H9 (cell line): ENCODE measurements around the gene FLNC. TPM values are rescaled to one million over a fixed set of nuclear protein-coding genes. Genes with fewer than 3 reads are reported as not detected.

Experiments used
- DNase-seq: peaks from one replicate; pipeline ENCODE4 v3.0.0-alpha.2; 2017
- H2AFZ ChIP-seq: one replicate; pipeline ENCODE4 v1.6.1; 2013; ENCODE audit warnings: mild to moderate bottlenecking, low read length, control low read depth, moderate library complexity
- H2AK5ac ChIP-seq: 2 replicates; pipeline ENCODE4 v1.6.1; 2013; ENCODE audit warnings: low read length, control low read depth, mixed read lengths; ENCODE audit not compliant: insufficient read length
- H2BK120ac ChIP-seq: one replicate; pipeline ENCODE4 v1.6.1; 2013; ENCODE audit warnings: low read depth, mild to moderate bottlenecking, low read length, control low read depth, inconsistent platforms; ENCODE audit not compliant: poor library complexity, severe bottlenecking
- H2BK12ac ChIP-seq: 2 replicates; pipeline ENCODE4 v1.6.1; 2013; ENCODE audit warnings: low read length, control low read depth, mixed read lengths, low read depth; ENCODE audit not compliant: insufficient read length
- H2BK15ac ChIP-seq: 2 replicates; pipeline ENCODE4 v1.6.1; 2013; ENCODE audit warnings: low read depth, low read length, control low read depth
- H2BK20ac ChIP-seq: one replicate; pipeline ENCODE4 v1.6.1; 2013; ENCODE audit warnings: low read depth, mild to moderate bottlenecking, low read length, control low read depth, inconsistent platforms; ENCODE audit not compliant: poor library complexity, severe bottlenecking
- H2BK5ac ChIP-seq: 2 replicates; pipeline ENCODE4 v1.6.1; 2013; ENCODE audit warnings: low read length, control low read depth, mixed read lengths; ENCODE audit not compliant: insufficient read length
- H3K14ac ChIP-seq: 2 replicates; pipeline ENCODE4 v1.6.1; 2013; ENCODE audit warnings: low read length, control low read depth; ENCODE audit not compliant: insufficient read depth
- H3K18ac ChIP-seq: 2 replicates; pipeline ENCODE4 v1.6.1; 2013; ENCODE audit warnings: low read depth, mild to moderate bottlenecking, mixed read lengths, low read length, control low read depth; ENCODE audit not compliant: insufficient read length
- H3K23ac ChIP-seq: 2 replicates; pipeline ENCODE4 v1.6.1; 2013; ENCODE audit warnings: low read length, control low read depth, mixed read lengths, low read depth; ENCODE audit not compliant: insufficient read length
- H3K23me2 ChIP-seq: 2 replicates; pipeline ENCODE4 v1.6.1; 2013; ENCODE audit warnings: low read depth, mild to moderate bottlenecking, mixed read lengths, low read length, control low read depth; ENCODE audit not compliant: insufficient read length, poor library complexity, severe bottlenecking
- H3K27ac ChIP-seq: 2 replicates; pipeline ENCODE4 v1.5.1; 2013; ENCODE audit warnings: low read length, control low read depth, mixed read lengths, low read depth; ENCODE audit not compliant: insufficient read length
- H3K27me3 ChIP-seq: 2 replicates; pipeline ENCODE4 v1.6.1; 2013; ENCODE audit warnings: low read length, control low read depth, inconsistent platforms; ENCODE audit not compliant: insufficient read depth
- H3K4ac ChIP-seq: 2 replicates; pipeline ENCODE4 v1.6.1; 2013; ENCODE audit warnings: low read depth, mild to moderate bottlenecking, control low read depth, inconsistent platforms, low read length, moderate library complexity
- H3K4me1 ChIP-seq: 2 replicates; pipeline ENCODE4 v1.6.1; 2013; ENCODE audit warnings: low read length, control low read depth, inconsistent platforms; ENCODE audit not compliant: insufficient read depth
- H3K4me2 ChIP-seq: 2 replicates; pipeline ENCODE4 v1.6.1; 2013; ENCODE audit warnings: low read length, control low read depth, mixed read lengths; ENCODE audit not compliant: insufficient read length, insufficient read depth
- H3K56ac ChIP-seq: 2 replicates; pipeline ENCODE4 v1.6.1; 2013; ENCODE audit warnings: low read depth, mild to moderate bottlenecking, mixed read lengths, low read length, control low read depth; ENCODE audit not compliant: insufficient read length
- H3K79me1 ChIP-seq: 2 replicates; pipeline ENCODE4 v1.6.1; 2013; ENCODE audit warnings: low read depth, mild to moderate bottlenecking, moderate library complexity, low read length, control low read depth, inconsistent platforms; ENCODE audit not compliant: insufficient read depth, poor library complexity, severe bottlenecking
- H3K79me2 ChIP-seq: 2 replicates; pipeline ENCODE4 v1.6.1; 2013; ENCODE audit warnings: low read length, control low read depth, inconsistent platforms; ENCODE audit not compliant: insufficient read depth
- H3K9ac ChIP-seq: 2 replicates; pipeline ENCODE4 v1.6.1; 2013; ENCODE audit warnings: low read length, control low read depth, mixed read lengths; ENCODE audit not compliant: insufficient read length; ENCODE audit errors: extremely low read depth
- H3K9me3 ChIP-seq: one replicate; pipeline ENCODE4 v1.6.1; 2013; ENCODE audit warnings: low read depth, low read length, inconsistent platforms; ENCODE audit not compliant: control insufficient read depth
- H3T11ph ChIP-seq: one replicate; pipeline ENCODE4 v1.6.1; 2013; ENCODE audit warnings: mild to moderate bottlenecking, low read length, control low read depth, inconsistent platforms
- H4K20me1 ChIP-seq: one replicate; pipeline ENCODE4 v1.6.1; 2013; ENCODE audit not compliant: control insufficient read depth, insufficient read length, insufficient read depth
- H4K5ac ChIP-seq: 2 replicates; pipeline ENCODE4 v1.6.1; 2013; ENCODE audit warnings: low read depth, mild to moderate bottlenecking, mixed read lengths, low read length, control low read depth; ENCODE audit not compliant: insufficient read length
- H4K8ac ChIP-seq: replicated peaks from 2 replicates; pipeline ENCODE4 v1.6.1; 2013; ENCODE audit warnings: low read length, control low read depth, mixed read lengths, low read depth; ENCODE audit not compliant: insufficient read length
- H4K91ac ChIP-seq: 2 replicates; pipeline ENCODE4 v1.6.1; 2013; ENCODE audit warnings: low read depth, mild to moderate bottlenecking, moderate library complexity, mixed read lengths, low read length, control low read depth; ENCODE audit not compliant: insufficient read length
- H3K27ac Mint-ChIP-seq, 3 experiments: 2 replicates in 2 of 3; 3 replicates in 1 of 3; pipeline ENCODE4 v1.8.0; 2020 to 2021; ENCODE audit warnings: mixed read lengths in 3 of 3, mild to moderate bottlenecking in 1 of 3, moderate library complexity in 1 of 3
- H3K27me3 Mint-ChIP-seq: 2 replicates; pipeline ENCODE4 v1.8.0; 2021; ENCODE audit warnings: low read depth, mild to moderate bottlenecking, moderate library complexity, mixed read lengths
- H3K36me3 Mint-ChIP-seq, 3 experiments: 2 replicates in 2 of 3; 3 replicates in 1 of 3; pipeline ENCODE4 v1.8.0; 2020 to 2021; ENCODE audit warnings: low read depth in 3 of 3, mixed read lengths in 3 of 3; ENCODE audit not compliant: insufficient read depth in 1 of 3
- H3K4me1 Mint-ChIP-seq, 2 experiments: 2 replicates each; pipeline ENCODE4 v1.8.0; 2020; ENCODE audit warnings: mixed read lengths in 2 of 2
- H3K4me3 Mint-ChIP-seq, 2 experiments: 2 replicates in 1 of 2; 3 replicates in 1 of 2; pipeline ENCODE4 v1.8.0; 2020 to 2021; ENCODE audit warnings: mild to moderate bottlenecking in 2 of 2, mixed read lengths in 2 of 2, moderate library complexity in 1 of 2
- H3K9me3 Mint-ChIP-seq, 2 experiments: 2 replicates in 1 of 2; 3 replicates in 1 of 2; pipeline ENCODE4 v1.8.0; 2020; ENCODE audit warnings: mild to moderate bottlenecking in 2 of 2, mixed read lengths in 2 of 2, moderate library complexity in 1 of 2
- CTCF ChIP-seq: fragments of 200-600 bp; sonication (generic); conservative IDR thresholded peaks from 3 replicates; pipeline ENCODE4 v1.8.0; 2021; ENCODE audit warnings: antibody characterized with exemption, mild to moderate bottlenecking
- WGBS: extraction: QIAGEN DNeasy Blood & Tissue Kit; methylation state at CpG from one replicate; pipeline ENCODE4 v1.1.7; 2013; ENCODE audit warnings: missing lambda C conversion rate, low lambda C conversion rate, mixed read lengths; ENCODE audit not compliant: insufficient read length; ENCODE audit errors: extremely low coverage; 5-methylcytosine and 5-hydroxymethylcytosine counted together
- total RNA-seq: library from RNA; stranded (reverse); gene quantifications from 2 replicates; pipeline ENCODE4 v1.2.1, GENCODE V29; 2021

The FLNC gene
- total RNA-seq, 1 experiment from 2014 or later: 12.2 TPM

GRCh38 chr7:128904381-128905197 lies 74.4 kb downstream of the FLNC start:
- Histone ChIP-seq H3K79me1 (no peaks in the 10 kb centered on the region), H2AK5ac (no peak overlapping the region), H3K18ac (no peak overlapping the region), H3K23me2 (peaks cover 4% of the 10 kb centered on the region), H3K4me2 (no peak overlapping the region), H3K27ac (no peak overlapping the region), H3K9ac (no peak overlapping the region), H2BK12ac (no peak overlapping the region), H4K8ac (no peak overlapping the region), H3K4me1 (peaks cover 3% of the 10 kb centered on the region; the same call in 1 of the 2 replicates), H2BK5ac (no peak overlapping the region), H3K23ac (no peak overlapping the region), H3K27me3 (no peaks in the 10 kb centered on the region), H3K14ac (no peak overlapping the region), H3K79me2 (no peaks in the 10 kb centered on the region), H4K5ac (no peak overlapping the region), H3K56ac (no peak overlapping the region), H3K4ac (no peak overlapping the region), H4K20me1 (no peaks in the 10 kb centered on the region), H2BK20ac (no peak overlapping the region), H4K91ac (no peak overlapping the region), H2AFZ (no peak overlapping the region), H3K9me3 (no peaks in the 10 kb centered on the region), H3T11ph (no peak overlapping the region), H2BK15ac (no peak overlapping the region), H2BK120ac (no peak overlapping the region)
- Mint-ChIP-seq H3K9me3 (peaks cover 0 to 7% of the 10 kb centered on the region in 2 experiments; a peak in 2 of 5 replicates), H3K4me3 (no peak overlapping the region), H3K27me3 (peaks cover 11% of the 10 kb centered on the region), H3K36me3 (peaks cover 10 to 21% (median 15%) of the 10 kb centered on the region in 3 experiments; a peak in 6 of 7 replicates), H3K4me1 (peaks cover 10 to 11% of the 10 kb centered on the region in 2 experiments), H3K27ac (no peak overlapping the region)
- no CpG with 5 or more reads among the region's 8 CpGs for WGBS
- TF ChIP-seq CTCF: peak; percentile 77
- DNase-seq: peak; percentile 49
